Stomach (tissue), 4 donors: ENCODE results near the gene SLC6A3.

Experiments
- EP300 ChIP-seq: sonication (generic); formaldehyde crosslinking; IDR thresholded peaks from one replicate; pipeline ENCODE4 v1.6.1; 2017; ENCODE audit warnings: antibody characterized with exemption
- TF ChIP-seq, protein P1 (sequence below), 7 experiments: fragments of 450-650 bp in 4 of 7; fragments of 200-600 bp in 3 of 7; sonication (generic) in 3 of 7; IDR thresholded peaks; one replicate each; pipeline ENCODE4 v1.5.1; 2016 to 2019; ENCODE audit warnings: antibody characterized with exemption in 7 of 7, control low read depth in 2 of 7, mild to moderate bottlenecking in 1 of 7

GRCh38 chr5:1392801-1393565, 52.3 kb downstream of the SLC6A3 start:
- TF ChIP-seq, protein P1, sequence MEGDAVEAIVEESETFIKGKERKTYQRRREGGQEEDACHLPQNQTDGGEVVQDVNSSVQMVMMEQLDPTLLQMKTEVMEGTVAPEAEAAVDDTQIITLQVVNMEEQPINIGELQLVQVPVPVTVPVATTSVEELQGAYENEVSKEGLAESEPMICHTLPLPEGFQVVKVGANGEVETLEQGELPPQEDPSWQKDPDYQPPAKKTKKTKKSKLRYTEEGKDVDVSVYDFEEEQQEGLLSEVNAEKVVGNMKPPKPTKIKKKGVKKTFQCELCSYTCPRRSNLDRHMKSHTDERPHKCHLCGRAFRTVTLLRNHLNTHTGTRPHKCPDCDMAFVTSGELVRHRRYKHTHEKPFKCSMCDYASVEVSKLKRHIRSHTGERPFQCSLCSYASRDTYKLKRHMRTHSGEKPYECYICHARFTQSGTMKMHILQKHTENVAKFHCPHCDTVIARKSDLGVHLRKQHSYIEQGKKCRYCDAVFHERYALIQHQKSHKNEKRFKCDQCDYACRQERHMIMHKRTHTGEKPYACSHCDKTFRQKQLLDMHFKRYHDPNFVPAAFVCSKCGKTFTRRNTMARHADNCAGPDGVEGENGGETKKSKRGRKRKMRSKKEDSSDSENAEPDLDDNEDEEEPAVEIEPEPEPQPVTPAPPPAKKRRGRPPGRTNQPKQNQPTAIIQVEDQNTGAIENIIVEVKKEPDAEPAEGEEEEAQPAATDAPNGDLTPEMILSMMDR (IDR thresholded peaks at IDR 0.05) = no peak
- no peak for TF ChIP-seq EP300
